ENCODE measurements around the gene PPP1R2C. TPM values are rescaled to one million over a fixed set of nuclear protein-coding genes. Genes with fewer than 3 reads are reported as not detected.

Gene PPP1R2C
- total RNA-seq, 1 donor from 2014 or later: not detected

- H3K4me3 Mint-ChIP-seq (ENCODE audit: unreplicated experiment): no peak overlapping the region
- H3K27ac Mint-ChIP-seq (ENCODE audit: unreplicated experiment): peak overlapping the region; percentile 75
- no peaks in the 10 kb centered on the region for H3K4me1 Mint-ChIP-seq (ENCODE audit: unreplicated experiment)
- no peaks in the 10 kb centered on the region for H3K36me3 Mint-ChIP-seq (ENCODE audit: low read depth, unreplicated experiment)
- DNase-seq (ENCODE audit: low spot score): no peak
- H3K9me3 Mint-ChIP-seq (ENCODE audit: unreplicated experiment): no peaks in the 10 kb centered on the region
- no peaks in the 10 kb centered on the region for H3K27me3 Mint-ChIP-seq (ENCODE audit: unreplicated experiment)
- TF ChIP-seq CTCF (IDR thresholded peaks at IDR 0.05; ENCODE audit: unreplicated experiment): no peak
Measured at GRCh38 chrX:42739741-42740140, 38.2 kb downstream of the PPP1R2C start.

- Mint-ChIP-seq H3K9me3 (ENCODE audit: unreplicated experiment) (no peaks in the 10 kb centered on the region), H3K27me3 (ENCODE audit: unreplicated experiment) (no peaks in the 10 kb centered on the region), H3K36me3 (ENCODE audit: low read depth, unreplicated experiment) (no peaks in the 10 kb centered on the region), H3K4me1 (ENCODE audit: unreplicated experiment) (no peaks in the 10 kb centered on the region), H3K4me3 (ENCODE audit: unreplicated experiment) (no peak overlapping the region), H3K27ac (ENCODE audit: unreplicated experiment) (peak overlapping the region; percentile 75)
- no peak for DNase-seq (ENCODE audit: low spot score)
- TF ChIP-seq CTCF (IDR thresholded peaks at IDR 0.05; ENCODE audit: unreplicated experiment): no peak
Measured at GRCh38 chrX:42739258-42739657, 38.7 kb downstream of the PPP1R2C start.

GRCh38 chrX:42738552-42738951, 39.4 kb downstream of the PPP1R2C start:
- no peak overlapping the region for H3K27ac Mint-ChIP-seq (ENCODE audit: unreplicated experiment)
- no peaks in the 10 kb centered on the region for H3K4me1 Mint-ChIP-seq (ENCODE audit: unreplicated experiment)
- TF ChIP-seq CTCF (IDR thresholded peaks at IDR 0.05; ENCODE audit: unreplicated experiment): no peak
- no peaks in the 10 kb centered on the region for H3K9me3 Mint-ChIP-seq (ENCODE audit: unreplicated experiment)
- H3K4me3 Mint-ChIP-seq (ENCODE audit: unreplicated experiment): no peak overlapping the region
- H3K36me3 Mint-ChIP-seq (ENCODE audit: low read depth, unreplicated experiment): no peaks in the 10 kb centered on the region
- no peaks in the 10 kb centered on the region for H3K27me3 Mint-ChIP-seq (ENCODE audit: unreplicated experiment)
- DNase-seq (ENCODE audit: low spot score): no peak

- H3K27ac Mint-ChIP-seq (ENCODE audit: unreplicated experiment): no peak overlapping the region
- no peaks in the 10 kb centered on the region for H3K27me3 Mint-ChIP-seq (ENCODE audit: unreplicated experiment)
- no peaks in the 10 kb centered on the region for H3K36me3 Mint-ChIP-seq (ENCODE audit: low read depth, unreplicated experiment)
- DNase-seq (ENCODE audit: low spot score): no peak
- no peaks in the 10 kb centered on the region for H3K9me3 Mint-ChIP-seq (ENCODE audit: unreplicated experiment)
- H3K4me3 Mint-ChIP-seq (ENCODE audit: unreplicated experiment): no peak overlapping the region
- H3K4me1 Mint-ChIP-seq (ENCODE audit: unreplicated experiment): no peaks in the 10 kb centered on the region
- no peak for TF ChIP-seq CTCF (IDR thresholded peaks at IDR 0.05; ENCODE audit: unreplicated experiment)
Measured at GRCh38 chrX:42735250-42735649, 42.7 kb downstream of the PPP1R2C start.

- H3K4me3 Mint-ChIP-seq (ENCODE audit: unreplicated experiment): no peak overlapping the region
- H3K27ac Mint-ChIP-seq (ENCODE audit: unreplicated experiment): no peak overlapping the region
- H3K36me3 Mint-ChIP-seq (ENCODE audit: low read depth, unreplicated experiment): no peaks in the 10 kb centered on the region
- TF ChIP-seq CTCF (IDR thresholded peaks at IDR 0.05; ENCODE audit: unreplicated experiment): no peak
- no peak for DNase-seq (ENCODE audit: low spot score)
- H3K4me1 Mint-ChIP-seq (ENCODE audit: unreplicated experiment): no peaks in the 10 kb centered on the region
- no peaks in the 10 kb centered on the region for H3K27me3 Mint-ChIP-seq (ENCODE audit: unreplicated experiment)
- H3K9me3 Mint-ChIP-seq (ENCODE audit: unreplicated experiment): no peaks in the 10 kb centered on the region
Measured at GRCh38 chrX:42732506-42732905, 45.5 kb downstream of the PPP1R2C start.

Measured in endothelial cell (in vitro differentiated cells).